Liver (tissue), 3 donors: ENCODE data around the gene NTM.

Source experiments
- ATF3 ChIP-seq: IDR thresholded peaks from 2 replicates; pipeline ENCODE4 v1.6.1; 2016; ENCODE audit warnings: antibody characterized with exemption
- GABPA ChIP-seq, 2 donors: IDR thresholded peaks in 1 of 2; conservative IDR thresholded peaks in 1 of 2; 2 replicates each; pipeline ENCODE4 v1.6.1; 2016; ENCODE audit warnings: antibody characterized with exemption in 2 of 2, mild to moderate bottlenecking in 1 of 2, moderate library complexity in 1 of 2
- HNF4A ChIP-seq, 2 donors: conservative IDR thresholded peaks; 2 replicates each; pipeline ENCODE4 v1.6.1; 2016; ENCODE audit warnings: antibody characterized with exemption in 2 of 2, mild to moderate bottlenecking in 2 of 2
- JUND ChIP-seq, 2 donors: IDR thresholded peaks; 2 replicates each; pipeline ENCODE4 v1.6.1; 2016; ENCODE audit warnings: antibody characterized with exemption in 2 of 2
- RXRA ChIP-seq, 2 donors: IDR thresholded peaks; 2 replicates each; pipeline ENCODE4 v1.6.1; 2017 to 2018; ENCODE audit warnings: antibody characterized with exemption in 2 of 2, mild to moderate bottlenecking in 1 of 2
- TF ChIP-seq, protein P1 (sequence below): IDR thresholded peaks from 2 replicates; pipeline ENCODE4 v1.6.1; 2016; ENCODE audit warnings: antibody characterized with exemption
- TF ChIP-seq, protein P2 (sequence below): IDR thresholded peaks from 2 replicates; pipeline ENCODE4 v1.6.1; 2016; ENCODE audit warnings: antibody characterized with exemption
- TF ChIP-seq, protein P3 (sequence below): fragments of 150-350 bp; IDR thresholded peaks from 2 replicates; pipeline ENCODE4 v1.5.1; 2017; ENCODE audit warnings: improper control_type of control experiment, low read depth, low read length; ENCODE audit not compliant: missing input control
- donor health status: healthy.
- donor health status: healthy.

GRCh38 chr11:131966667-131967066 lies 596.3 kb downstream of the NTM start:
- TF ChIP-seq, protein P1, sequence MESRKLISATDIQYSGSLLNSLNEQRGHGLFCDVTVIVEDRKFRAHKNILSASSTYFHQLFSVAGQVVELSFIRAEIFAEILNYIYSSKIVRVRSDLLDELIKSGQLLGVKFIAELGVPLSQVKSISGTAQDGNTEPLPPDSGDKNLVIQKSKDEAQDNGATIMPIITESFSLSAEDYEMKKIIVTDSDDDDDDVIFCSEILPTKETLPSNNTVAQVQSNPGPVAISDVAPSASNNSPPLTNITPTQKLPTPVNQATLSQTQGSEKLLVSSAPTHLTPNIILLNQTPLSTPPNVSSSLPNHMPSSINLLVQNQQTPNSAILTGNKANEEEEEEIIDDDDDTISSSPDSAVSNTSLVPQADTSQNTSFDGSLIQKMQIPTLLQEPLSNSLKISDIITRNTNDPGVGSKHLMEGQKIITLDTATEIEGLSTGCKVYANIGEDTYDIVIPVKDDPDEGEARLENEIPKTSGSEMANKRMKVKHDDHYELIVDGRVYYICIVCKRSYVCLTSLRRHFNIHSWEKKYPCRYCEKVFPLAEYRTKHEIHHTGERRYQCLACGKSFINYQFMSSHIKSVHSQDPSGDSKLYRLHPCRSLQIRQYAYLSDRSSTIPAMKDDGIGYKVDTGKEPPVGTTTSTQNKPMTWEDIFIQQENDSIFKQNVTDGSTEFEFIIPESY = no peak
- TF ChIP-seq ATF3 (no peak), RXRA (IDR thresholded peaks at IDR 0.05) (no peak), JUND (IDR thresholded peaks at IDR 0.05) (no peak), HNF4A (conservative IDR thresholded peaks at IDR 0.05) (no peak), GABPA (IDR thresholded peaks at IDR 0.05 in 1 of 2, conservative IDR thresholded peaks at IDR 0.05 in 1 of 2) (no peak)
- TF ChIP-seq, protein P2, sequence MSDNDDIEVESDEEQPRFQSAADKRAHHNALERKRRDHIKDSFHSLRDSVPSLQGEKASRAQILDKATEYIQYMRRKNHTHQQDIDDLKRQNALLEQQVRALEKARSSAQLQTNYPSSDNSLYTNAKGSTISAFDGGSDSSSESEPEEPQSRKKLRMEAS = no peak
- TF ChIP-seq, protein P3, sequence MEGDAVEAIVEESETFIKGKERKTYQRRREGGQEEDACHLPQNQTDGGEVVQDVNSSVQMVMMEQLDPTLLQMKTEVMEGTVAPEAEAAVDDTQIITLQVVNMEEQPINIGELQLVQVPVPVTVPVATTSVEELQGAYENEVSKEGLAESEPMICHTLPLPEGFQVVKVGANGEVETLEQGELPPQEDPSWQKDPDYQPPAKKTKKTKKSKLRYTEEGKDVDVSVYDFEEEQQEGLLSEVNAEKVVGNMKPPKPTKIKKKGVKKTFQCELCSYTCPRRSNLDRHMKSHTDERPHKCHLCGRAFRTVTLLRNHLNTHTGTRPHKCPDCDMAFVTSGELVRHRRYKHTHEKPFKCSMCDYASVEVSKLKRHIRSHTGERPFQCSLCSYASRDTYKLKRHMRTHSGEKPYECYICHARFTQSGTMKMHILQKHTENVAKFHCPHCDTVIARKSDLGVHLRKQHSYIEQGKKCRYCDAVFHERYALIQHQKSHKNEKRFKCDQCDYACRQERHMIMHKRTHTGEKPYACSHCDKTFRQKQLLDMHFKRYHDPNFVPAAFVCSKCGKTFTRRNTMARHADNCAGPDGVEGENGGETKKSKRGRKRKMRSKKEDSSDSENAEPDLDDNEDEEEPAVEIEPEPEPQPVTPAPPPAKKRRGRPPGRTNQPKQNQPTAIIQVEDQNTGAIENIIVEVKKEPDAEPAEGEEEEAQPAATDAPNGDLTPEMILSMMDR = no peak
